Panc1 (cell line): ENCODE results near the gene MYRFL. TPM values are rescaled to one million over a fixed set of nuclear protein-coding genes. Genes with fewer than 3 reads are reported as not detected.

Experiments
- ATAC-seq: fragments of 200-7000 bp; cut with Tn5 transposase; 2 replicates; pipeline ENCODE4 v1.9.1; 2020; ENCODE audit warnings: mild to moderate bottlenecking, moderate library complexity
- BruUV-seq: library from RNA; stranded (reverse); fragments of 400-500 nt; replicated peaks from 2 replicates; lab custom pipeline; 2021; lab: Mats Ljungman, UMichigan
- CTCF ChIA-PET: fragments of 300-600 bp; sonication (Branson Sonifier 250); formaldehyde crosslinking; loops from one replicate; lab custom pipeline; 2022; ENCODE audit warnings: antibody characterized with exemption; lab: Charles Lee
- POLR2A ChIA-PET: fragments of 300-600 bp; sonication (Branson Sonifier 250); formaldehyde crosslinking; loops from one replicate; lab custom pipeline; 2022; ENCODE audit warnings: antibody characterized with exemption; lab: Charles Lee
- DNase-seq: peaks from one replicate; pipeline ENCODE4 v3.0.0-alpha.2; 2010; ENCODE audit warnings: low read depth, low spot score
- H3K27ac ChIP-seq: 2 replicates; pipeline ENCODE4 v1.5.1; 2011; ENCODE audit warnings: mild to moderate bottlenecking, low read length, inconsistent platforms
- H3K27me3 ChIP-seq: fragments of 200-500 bp; sonication (Bioruptor generic); 2 replicates; pipeline ENCODE4 v1.6.0; 2014; ENCODE audit warnings: low read length, inconsistent platforms; ENCODE audit not compliant: control insufficient read depth, insufficient read depth
- H3K36me3 ChIP-seq: fragments of 200-500 bp; sonication (Bioruptor generic); 2 replicates; pipeline ENCODE4 v1.5.1; 2014; ENCODE audit warnings: inconsistent platforms, mild to moderate bottlenecking, low read length, moderate library complexity; ENCODE audit not compliant: control insufficient read depth, insufficient read depth
- H3K4me1 ChIP-seq: 2 replicates; pipeline ENCODE4 v1.5.1; 2011; ENCODE audit warnings: inconsistent platforms, mild to moderate bottlenecking, low read length, moderate library complexity; ENCODE audit not compliant: control insufficient read depth, insufficient read depth
- H3K4me3 ChIP-seq, 2 experiments: 2 replicates each; pipeline ENCODE4 v1.5.1; 2011 to 2012; ENCODE audit warnings: low read depth in 2 of 2, low read length in 2 of 2, mild to moderate bottlenecking in 2 of 2, inconsistent platforms in 1 of 2, moderate library complexity in 1 of 2
- H3K9me3 ChIP-seq: fragments of 200-500 bp; sonication (Bioruptor generic); 2 replicates; pipeline ENCODE4 v1.5.1; 2014; ENCODE audit warnings: low read depth, mild to moderate bottlenecking, inconsistent platforms, low read length, moderate library complexity; ENCODE audit not compliant: control insufficient read depth, insufficient read depth
- POLR2AphosphoS5 ChIP-seq: IDR thresholded peaks from 2 replicates; pipeline ENCODE4 v1.6.1; 2012; ENCODE audit warnings: mild to moderate bottlenecking, low read depth, low read length, moderate library complexity
- SIN3A ChIP-seq: IDR thresholded peaks from 2 replicates; pipeline ENCODE4 v1.6.1; 2012; ENCODE audit warnings: low read depth, mild to moderate bottlenecking, low read length, moderate library complexity, borderline replicate concordance; ENCODE audit not compliant: insufficient read depth
- TCF7L2 ChIP-seq: IDR thresholded peaks from 2 replicates; pipeline ENCODE4 v1.6.1; 2011; ENCODE audit warnings: mild to moderate bottlenecking, low read depth, low read length, inconsistent platforms
- in situ Hi-C: cut with HindIII; loops from 2 replicates; pipeline ENCODE4 v1.10.0; 2016; ENCODE audit warnings: low sequenced_read_pairs, low pct_unique_long_range_greater_than_20kb
- intact Hi-C: fragments of 100-400 bp; cut with micrococcal nuclease; formaldehyde crosslinking; loops from one replicate; pipeline ENCODE4 v1.10.0; 2022; ENCODE audit not compliant: unreplicated experiment
- total RNA-seq: library from RNA; stranded (reverse); gene quantifications from one replicate; pipeline ENCODE4 v1.2.1, GENCODE V29; 2021; ENCODE audit not compliant: unreplicated experiment
- TF ChIP-seq, protein P1 (sequence below): fragments of 450-650 bp; IDR thresholded peaks from 2 replicates; pipeline ENCODE4 v1.5.1; 2017; ENCODE audit warnings: mild to moderate bottlenecking
- TF ChIP-seq, protein P2 (sequence below), 2 experiments: IDR thresholded peaks; 2 replicates each; pipeline ENCODE4 v1.6.1; 2011 to 2012; ENCODE audit warnings: low read depth in 2 of 2, control low read depth in 1 of 2, low read length in 1 of 2, mild to moderate bottlenecking in 1 of 2, moderate library complexity in 1 of 2; ENCODE audit not compliant: insufficient read depth in 1 of 2

The MYRFL gene
- total RNA-seq, 1 experiment from 2014 or later = not detected

DNA sequence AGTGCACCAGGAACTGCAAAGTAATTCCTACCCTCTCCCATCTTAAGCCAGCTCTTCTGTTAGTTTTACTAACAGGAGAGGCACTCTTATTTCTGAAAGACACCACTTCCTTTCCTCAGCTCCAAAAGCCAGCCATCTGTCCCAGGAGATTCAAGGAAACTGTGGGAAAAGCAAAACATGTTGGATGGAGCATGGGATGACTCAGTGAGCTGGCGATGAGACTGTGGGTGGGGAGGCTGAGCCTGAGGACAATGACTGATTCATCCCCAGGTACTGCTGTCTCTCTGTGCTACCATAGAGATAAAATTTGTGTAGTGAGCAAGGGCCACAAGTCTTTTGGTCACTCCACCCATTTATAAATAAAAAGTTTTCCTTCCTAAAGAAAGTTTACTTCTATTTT lies 141.4 kb downstream of the MYRFL start:
- Histone ChIP-seq H3K9me3 (no peaks in the 10 kb centered on the region), H3K4me1 (no peaks in the 10 kb centered on the region), H3K27ac (no peak overlapping the region), H3K27me3 (no peaks in the 10 kb centered on the region), H3K4me3 (no peak overlapping the region), H3K36me3 (no peaks in the 10 kb centered on the region)
- in situ Hi-C loops = no loop called here
- BruUV-seq = no TSS peak
- no peak for ATAC-seq
- TF ChIP-seq POLR2AphosphoS5 (no peak), TCF7L2 (no peak), SIN3A (no peak)
- TF ChIP-seq, protein P1, sequence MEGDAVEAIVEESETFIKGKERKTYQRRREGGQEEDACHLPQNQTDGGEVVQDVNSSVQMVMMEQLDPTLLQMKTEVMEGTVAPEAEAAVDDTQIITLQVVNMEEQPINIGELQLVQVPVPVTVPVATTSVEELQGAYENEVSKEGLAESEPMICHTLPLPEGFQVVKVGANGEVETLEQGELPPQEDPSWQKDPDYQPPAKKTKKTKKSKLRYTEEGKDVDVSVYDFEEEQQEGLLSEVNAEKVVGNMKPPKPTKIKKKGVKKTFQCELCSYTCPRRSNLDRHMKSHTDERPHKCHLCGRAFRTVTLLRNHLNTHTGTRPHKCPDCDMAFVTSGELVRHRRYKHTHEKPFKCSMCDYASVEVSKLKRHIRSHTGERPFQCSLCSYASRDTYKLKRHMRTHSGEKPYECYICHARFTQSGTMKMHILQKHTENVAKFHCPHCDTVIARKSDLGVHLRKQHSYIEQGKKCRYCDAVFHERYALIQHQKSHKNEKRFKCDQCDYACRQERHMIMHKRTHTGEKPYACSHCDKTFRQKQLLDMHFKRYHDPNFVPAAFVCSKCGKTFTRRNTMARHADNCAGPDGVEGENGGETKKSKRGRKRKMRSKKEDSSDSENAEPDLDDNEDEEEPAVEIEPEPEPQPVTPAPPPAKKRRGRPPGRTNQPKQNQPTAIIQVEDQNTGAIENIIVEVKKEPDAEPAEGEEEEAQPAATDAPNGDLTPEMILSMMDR = no peak
- TF ChIP-seq, protein P2, sequence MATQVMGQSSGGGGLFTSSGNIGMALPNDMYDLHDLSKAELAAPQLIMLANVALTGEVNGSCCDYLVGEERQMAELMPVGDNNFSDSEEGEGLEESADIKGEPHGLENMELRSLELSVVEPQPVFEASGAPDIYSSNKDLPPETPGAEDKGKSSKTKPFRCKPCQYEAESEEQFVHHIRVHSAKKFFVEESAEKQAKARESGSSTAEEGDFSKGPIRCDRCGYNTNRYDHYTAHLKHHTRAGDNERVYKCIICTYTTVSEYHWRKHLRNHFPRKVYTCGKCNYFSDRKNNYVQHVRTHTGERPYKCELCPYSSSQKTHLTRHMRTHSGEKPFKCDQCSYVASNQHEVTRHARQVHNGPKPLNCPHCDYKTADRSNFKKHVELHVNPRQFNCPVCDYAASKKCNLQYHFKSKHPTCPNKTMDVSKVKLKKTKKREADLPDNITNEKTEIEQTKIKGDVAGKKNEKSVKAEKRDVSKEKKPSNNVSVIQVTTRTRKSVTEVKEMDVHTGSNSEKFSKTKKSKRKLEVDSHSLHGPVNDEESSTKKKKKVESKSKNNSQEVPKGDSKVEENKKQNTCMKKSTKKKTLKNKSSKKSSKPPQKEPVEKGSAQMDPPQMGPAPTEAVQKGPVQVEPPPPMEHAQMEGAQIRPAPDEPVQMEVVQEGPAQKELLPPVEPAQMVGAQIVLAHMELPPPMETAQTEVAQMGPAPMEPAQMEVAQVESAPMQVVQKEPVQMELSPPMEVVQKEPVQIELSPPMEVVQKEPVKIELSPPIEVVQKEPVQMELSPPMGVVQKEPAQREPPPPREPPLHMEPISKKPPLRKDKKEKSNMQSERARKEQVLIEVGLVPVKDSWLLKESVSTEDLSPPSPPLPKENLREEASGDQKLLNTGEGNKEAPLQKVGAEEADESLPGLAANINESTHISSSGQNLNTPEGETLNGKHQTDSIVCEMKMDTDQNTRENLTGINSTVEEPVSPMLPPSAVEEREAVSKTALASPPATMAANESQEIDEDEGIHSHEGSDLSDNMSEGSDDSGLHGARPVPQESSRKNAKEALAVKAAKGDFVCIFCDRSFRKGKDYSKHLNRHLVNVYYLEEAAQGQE (IDR thresholded peaks at IDR 0.05; ENCODE audit: insufficient read depth in 1 of 2, low read depth in 2 of 2, low read length in 1 of 2) = no peak
- CTCF ChIA-PET = interaction anchor here (0.7 kb wide), 1 partner anchor 65 kb away, joined by 4 read pairs; no protein-coding TSS in a partner anchor
- no peak for DNase-seq
- POLR2A ChIA-PET = no interaction called here
- intact Hi-C loops = no loop called here

DNA sequence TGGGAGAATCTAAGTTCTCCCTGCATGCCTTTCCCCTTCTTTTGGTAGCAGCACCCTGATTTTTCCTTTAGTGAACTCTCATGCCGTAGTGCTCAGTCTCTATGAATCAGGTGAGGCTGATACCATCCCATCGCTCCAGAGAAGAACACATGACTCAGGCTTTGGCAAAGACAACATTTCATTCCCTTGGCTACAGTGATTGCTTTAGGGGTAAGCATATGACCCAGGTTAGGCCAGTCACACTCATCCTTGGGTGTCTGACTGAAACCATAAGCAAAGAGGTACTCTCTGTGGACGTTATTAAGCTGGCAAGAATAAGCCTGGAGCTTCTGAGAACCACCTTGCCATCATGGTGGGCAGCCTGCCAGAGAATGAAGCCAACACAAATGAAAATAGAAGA lies 141.8 kb downstream of the MYRFL start:
- ChIA-PET POLR2A (no interaction called here), CTCF (interaction anchor here (0.7 kb wide), 1 partner anchor 66 kb away, joined by 4 read pairs; no protein-coding TSS in a partner anchor)
- no TSS peak for BruUV-seq
- H3K27me3 ChIP-seq = no peaks in the 10 kb centered on the region
- no peak for TF ChIP-seq TCF7L2
- TF ChIP-seq, protein P2 (IDR thresholded peaks at IDR 0.05; ENCODE audit: insufficient read depth in 1 of 2, low read depth in 2 of 2, low read length in 1 of 2) = no peak
- no peak for TF ChIP-seq SIN3A
- no peak for TF ChIP-seq POLR2AphosphoS5
- TF ChIP-seq, protein P1 = no peak
- H3K36me3 ChIP-seq = no peaks in the 10 kb centered on the region
- intact Hi-C loops = no loop called here
- H3K9me3 ChIP-seq = no peaks in the 10 kb centered on the region
- no peaks in the 10 kb centered on the region for H3K4me1 ChIP-seq
- no peak overlapping the region for H3K27ac ChIP-seq
- ATAC-seq (no peak), DNase-seq (no peak)
- H3K4me3 ChIP-seq = no peak overlapping the region
- in situ Hi-C loops = no loop called here
